GM10248 (cell line): ENCODE measurements around the gene SAP25.

ENCODE experiments used
- CTCF ChIA-PET: fragments of 300-600 bp; sonication (Branson Sonifier 250); formaldehyde crosslinking; extraction: SDS; loops from one replicate; lab custom pipeline; 2021; ENCODE audit warnings: antibody characterized with exemption; lab: Yijun Ruan, JAX
- POLR2A ChIA-PET: fragments of 350-650 bp; sonication (Branson Sonifier 250); formaldehyde crosslinking; extraction: SDS; loops from one replicate; lab custom pipeline; 2020; ENCODE audit warnings: antibody characterized with exemption; lab: Yijun Ruan, JAX
- DNase-seq: peaks from one replicate; pipeline ENCODE4 v3.0.0; 2012; ENCODE audit errors: extremely low spot score
- CTCF ChIP-seq: IDR thresholded peaks from 2 replicates; pipeline ENCODE4 v1.5.1; 2012; ENCODE audit warnings: mild to moderate bottlenecking, low read depth; ENCODE audit errors: extremely low read depth, missing control alignments, control extremely low read depth

SAP25 gene

GRCh38 chr7:100572949-100573675 is 588 bp downstream of the SAP25 start:
- no peak for TF ChIP-seq CTCF
- CTCF ChIA-PET = interaction anchor here (0.6 to 2.2 kb wide), 5 partner anchors 9 to 14 kb away, joined by 3 to 13 read pairs (median 7); partner anchors contain the start of genes FBXO24 and LRCH4
- DNase-seq = no peak
- POLR2A ChIA-PET = no interaction called here

- POLR2A ChIA-PET = no interaction called here
- CTCF ChIA-PET = interaction anchor here (0.6 to 2.2 kb wide), 5 partner anchors 8 to 14 kb away, joined by 3 to 13 read pairs (median 7); partner anchors contain the start of genes FBXO24 and LRCH4
- DNase-seq = no peak
- no peak for TF ChIP-seq CTCF
Observed at GRCh38 chr7:100572281-100572948, 1.3 kb downstream of the SAP25 start.

GRCh38 chr7:100571829-100572116 is 1.9 kb downstream of the SAP25 start:
- POLR2A ChIA-PET = interaction anchor here (1.1 kb wide), 1 partner anchor 14 kb away, joined by 3 read pairs; the partner anchor contains the start of genes FBXO24 and LRCH4
- no peak for TF ChIP-seq CTCF
- CTCF ChIA-PET = interaction anchor here (1.0 to 2.2 kb wide), 6 partner anchors 12 to 154 kb away, joined by 3 to 13 read pairs (median 4); partner anchors contain the start of genes FBXO24 and LRCH4

GRCh38 chr7:100570954-100571828 is 2.5 kb downstream of the SAP25 start:
- ChIA-PET CTCF (interaction anchor here (1.0 to 2.2 kb wide), 6 partner anchors 11 to 155 kb away, joined by 3 to 13 read pairs (median 4); partner anchors contain the start of genes FBXO24 and LRCH4), POLR2A (interaction anchor here (1.1 kb wide), 1 partner anchor 15 kb away, joined by 3 read pairs; the partner anchor contains the start of genes FBXO24 and LRCH4)
- TF ChIP-seq CTCF = no peak
- no peak for DNase-seq

More at GRCh38 chr7:100571829-100572116, 1.9 kb downstream of the SAP25 start:
- no peak for DNase-seq

- TF ChIP-seq CTCF = peak; percentile 31
- ChIA-PET POLR2A (interaction anchor here (0.6 kb wide), 1 partner anchor 17 kb away, joined by 4 read pairs; the partner anchor contains the start of genes FBXO24 and LRCH4), CTCF (interaction anchor here (0.9 to 11.9 kb wide), 7 partner anchors 10 to 80 kb away, joined by 3 to 288 read pairs (median 7); partner anchors contain the start of gene FBXO24)
- peak; percentile 60 for DNase-seq
Observed at GRCh38 chr7:100568896-100569844, 4.5 kb downstream of the SAP25 start.
